ENCODE results near the gene ARNT2. TPM values are rescaled to one million over a fixed set of nuclear protein-coding genes. Genes with fewer than 3 reads are reported as not detected.

ARNT2 gene
- total and polyA plus RNA-seq, 2 experiments from 2014 or later: 4.6 to 11.6 TPM

GRCh38 chr15:80641384-80641783 lies 237.2 kb downstream of the ARNT2 start:
- Histone ChIP-seq H3F3A (replicated peaks; ENCODE audit: low read depth) (no peaks in the 10 kb centered on the region), H3K36me3 (ENCODE audit: insufficient read depth) (0 out of 2 replicates have a peak, but pooled peaks cover 7% of the 10 kb centered on the region), H3K9me2 (ENCODE audit: insufficient read depth) (no peaks in the 10 kb centered on the region; the same call in 1 of the 2 replicates), H2AFZ (no peak overlapping the region), H3K4me1 (ENCODE audit: insufficient read depth) (no peaks in the 10 kb centered on the region), H3K4me3 (no peak overlapping the region), H3K79me2 (replicated peaks; ENCODE audit: insufficient read depth) (no peaks in the 10 kb centered on the region), H4K20me1 (replicated peaks; ENCODE audit: insufficient read depth) (no peaks in the 10 kb centered on the region), H3K27ac (ENCODE audit: low read depth) (no peak overlapping the region), H3K27me3 (ENCODE audit: insufficient read depth) (no peaks in the 10 kb centered on the region), H3K4me2 (no peak overlapping the region)
- H3K4me3 Mint-ChIP-seq: no peak overlapping the region
- DNase-seq (ENCODE audit: low spot score): no peak
- H3K36me3 Mint-ChIP-seq (ENCODE audit: low read depth): peaks cover 9% of the 10 kb centered on the region; the same call in 2 of the 3 replicates
- no peak overlapping the region for H3K27ac Mint-ChIP-seq
- no peak for TF ChIP-seq POLR2AphosphoS5 (IDR thresholded peaks at IDR 0.05; ENCODE audit: low read depth)
- H3K4me1 Mint-ChIP-seq: no peaks in the 10 kb centered on the region
- ATAC-seq: no peak
- peaks cover 7% of the 10 kb centered on the region for H3K27me3 Mint-ChIP-seq (ENCODE audit: insufficient read depth, low read depth, poor library complexity)
- peaks cover 19% of the 10 kb centered on the region for H3K9me3 Mint-ChIP-seq

- no peak overlapping the region for H3K27ac ChIP-seq (ENCODE audit: low read depth)
- no peaks in the 10 kb centered on the region for H3K27me3 ChIP-seq (ENCODE audit: insufficient read depth)
- no peak overlapping the region for H3K4me2 ChIP-seq
- H3K9me3 Mint-ChIP-seq: peaks cover 38% of the 10 kb centered on the region
- no peaks in the 10 kb centered on the region for H4K20me1 ChIP-seq (replicated peaks; ENCODE audit: insufficient read depth)
- H3F3A ChIP-seq (replicated peaks; ENCODE audit: low read depth): no peaks in the 10 kb centered on the region
- peaks cover 8% of the 10 kb centered on the region for H3K27me3 Mint-ChIP-seq (ENCODE audit: insufficient read depth, low read depth, poor library complexity)
- H3K36me3 Mint-ChIP-seq (ENCODE audit: low read depth): peaks cover 18% of the 10 kb centered on the region
- no peaks in the 10 kb centered on the region for H3K79me2 ChIP-seq (replicated peaks; ENCODE audit: insufficient read depth)
- 0 out of 2 replicates have a peak, but pooled peaks cover 14% of the 10 kb centered on the region for H3K36me3 ChIP-seq (ENCODE audit: insufficient read depth)
- DNase-seq (ENCODE audit: low spot score) (no peak), ATAC-seq (no peak)
- no peaks in the 10 kb centered on the region for H3K4me1 Mint-ChIP-seq
- H3K27ac Mint-ChIP-seq: no peak overlapping the region
- no peaks in the 10 kb centered on the region for H3K9me2 ChIP-seq (ENCODE audit: insufficient read depth)
- no peak overlapping the region for H3K4me3 Mint-ChIP-seq
- no peak overlapping the region for H2AFZ ChIP-seq
- no peaks in the 10 kb centered on the region for H3K4me1 ChIP-seq (ENCODE audit: insufficient read depth)
- no peak overlapping the region for H3K4me3 ChIP-seq
- TF ChIP-seq NANOG (IDR thresholded peaks at IDR 0.05; ENCODE audit: borderline replicate concordance) (no peak), STAT1 (IDR thresholded peaks at IDR 0.05; ENCODE audit: unreplicated experiment) (no peak), EZH2 (IDR thresholded peaks at IDR 0.05; ENCODE audit: low read depth, unreplicated experiment) (no peak), ETS1 (IDR thresholded peaks at IDR 0.05) (no peak), EZH2phosphoT487 (IDR thresholded peaks at IDR 0.05; ENCODE audit: unreplicated experiment) (no peak), CTCF (conservative IDR thresholded peaks at IDR 0.05; ENCODE audit: low read depth in 2 of 2) (no peak), POLR2AphosphoS5 (IDR thresholded peaks at IDR 0.05; ENCODE audit: low read depth) (no peak), ZNF114 (CRISPR knock-in tag; IDR thresholded peaks at IDR 0.05) (no peak), ZNF462 (CRISPR knock-in tag; IDR thresholded peaks at IDR 0.05) (no peak), ZNF331 (CRISPR knock-in tag; IDR thresholded peaks at IDR 0.05; ENCODE audit: low read depth) (no peak), JUNB (IDR thresholded peaks at IDR 0.05; ENCODE audit: unreplicated experiment) (no peak)
Measured at GRCh38 chr15:80643431-80643951, 239.3 kb downstream of the ARNT2 start.
